Esophagus squamous epithelium (tissue), 4 donors: Measurements from ENCODE around the gene CDH24.

Source experiments
- CTCF ChIP-seq, 6 experiments: fragments of 450-650 bp in 4 of 6; fragments of 200-600 bp in 2 of 6; sonication (generic) in 2 of 6; IDR thresholded peaks; one replicate each; pipeline ENCODE4 v1.5.1; 2016 to 2019; ENCODE audit warnings: antibody characterized with exemption in 6 of 6, mild to moderate bottlenecking in 4 of 6, moderate library complexity in 4 of 6
- POLR2A ChIP-seq, 4 donors: fragments of 450-650 bp; IDR thresholded peaks; one replicate each; pipeline ENCODE4 v1.6.1; 2017; ENCODE audit warnings: antibody characterized with exemption in 4 of 4, mild to moderate bottlenecking in 4 of 4, moderate library complexity in 3 of 4

DNA sequence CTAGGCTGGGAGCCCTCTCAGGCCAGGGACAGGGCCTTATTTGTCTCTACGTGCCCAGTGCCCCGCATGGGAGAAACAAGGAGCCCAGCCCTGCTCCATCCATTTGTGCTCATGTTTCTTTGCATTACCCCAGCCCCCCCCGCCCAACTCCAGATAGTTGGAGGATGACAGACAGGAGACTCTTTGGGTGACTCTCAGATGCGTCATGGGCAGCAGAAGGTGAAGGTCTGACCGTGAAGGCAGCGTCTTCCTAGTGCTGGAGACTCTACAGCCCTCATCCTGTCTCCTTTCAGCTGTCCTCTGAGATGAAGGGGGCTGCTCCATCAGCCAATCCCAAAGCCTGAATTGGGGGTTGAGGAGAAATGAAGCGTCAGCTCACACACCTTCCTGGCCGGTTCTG is 15.6 kb downstream of the CDH24 start:
- TF ChIP-seq CTCF (IDR thresholded peaks at IDR 0.05) (no peak), POLR2A (IDR thresholded peaks at IDR 0.05) (no peak)
